SW 1271 (cell line): Measurements from ENCODE around the gene FHIP2A.
"Not testable (repeated sequence)": the region's sequence is repeated elsewhere in the genome, so short reads cannot be mapped to it uniquely, and the experiment has no call there.

ENCODE experiments used
- DNase-seq, 2 experiments: peaks; one replicate each; lab custom pipeline; 2025; lab: John Stamatoyannopoulos, UW

FHIP2A gene

DNA sequence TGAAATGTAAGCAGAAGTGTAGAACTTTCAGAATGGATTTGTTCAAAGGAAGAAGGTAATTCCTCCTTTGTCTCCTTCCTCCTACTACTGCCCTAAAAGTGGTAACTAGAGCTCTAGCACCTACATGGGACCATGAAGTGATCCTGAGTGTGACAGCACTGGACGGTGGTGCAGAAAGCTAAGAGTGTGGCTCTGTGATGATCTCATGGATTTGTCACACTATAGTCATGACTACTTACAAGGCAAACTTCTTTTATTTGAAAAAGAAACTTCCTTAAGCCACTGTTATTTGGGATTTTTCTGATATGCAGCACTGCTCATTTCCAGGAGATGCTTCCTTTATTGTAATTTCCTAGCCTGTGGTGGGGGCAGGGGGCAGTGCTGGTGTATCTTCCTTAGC lies 5.8 kb upstream of the FHIP2A start:
- DNase-seq: no peak

DNA sequence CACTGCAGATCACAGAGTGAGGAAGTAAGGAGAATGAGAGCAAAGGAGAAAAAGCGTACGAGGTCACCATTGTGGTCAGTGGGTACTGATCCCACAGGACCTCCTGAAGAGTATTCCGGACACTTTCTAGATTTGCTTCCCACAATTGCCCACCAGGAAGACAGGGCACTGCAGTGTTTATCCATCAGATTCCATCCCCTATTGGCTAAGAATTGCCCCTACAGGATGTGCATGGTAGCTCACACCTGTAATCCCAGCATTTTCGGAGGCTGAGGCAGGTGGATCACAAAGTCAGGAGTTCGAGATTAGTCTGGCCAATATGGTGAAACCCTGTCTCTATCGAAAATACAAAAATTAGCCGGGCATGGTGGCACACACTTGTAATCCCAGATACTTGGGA lies 5.3 kb upstream of the FHIP2A start:
- DNase-seq: no peak

DNA sequence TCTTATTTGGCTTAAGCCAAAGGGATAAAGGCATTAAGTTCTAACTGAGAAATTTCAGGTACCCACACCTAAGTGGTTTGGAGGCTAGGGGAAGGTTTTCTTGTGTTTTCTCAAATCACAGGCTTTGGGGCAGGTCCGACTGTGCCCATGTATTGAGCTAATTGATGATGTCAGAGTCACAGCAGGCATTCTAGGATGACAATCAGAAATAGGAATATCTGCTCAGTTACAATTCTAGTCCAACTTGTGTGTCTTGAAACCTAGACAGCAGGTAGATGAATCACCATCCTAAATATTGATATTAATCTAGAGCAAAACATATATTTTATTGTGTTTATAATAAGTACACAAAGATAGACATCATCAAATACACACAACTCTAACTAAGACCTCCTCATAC lies 2.3 kb upstream of the FHIP2A start:
- no peak for DNase-seq

DNA sequence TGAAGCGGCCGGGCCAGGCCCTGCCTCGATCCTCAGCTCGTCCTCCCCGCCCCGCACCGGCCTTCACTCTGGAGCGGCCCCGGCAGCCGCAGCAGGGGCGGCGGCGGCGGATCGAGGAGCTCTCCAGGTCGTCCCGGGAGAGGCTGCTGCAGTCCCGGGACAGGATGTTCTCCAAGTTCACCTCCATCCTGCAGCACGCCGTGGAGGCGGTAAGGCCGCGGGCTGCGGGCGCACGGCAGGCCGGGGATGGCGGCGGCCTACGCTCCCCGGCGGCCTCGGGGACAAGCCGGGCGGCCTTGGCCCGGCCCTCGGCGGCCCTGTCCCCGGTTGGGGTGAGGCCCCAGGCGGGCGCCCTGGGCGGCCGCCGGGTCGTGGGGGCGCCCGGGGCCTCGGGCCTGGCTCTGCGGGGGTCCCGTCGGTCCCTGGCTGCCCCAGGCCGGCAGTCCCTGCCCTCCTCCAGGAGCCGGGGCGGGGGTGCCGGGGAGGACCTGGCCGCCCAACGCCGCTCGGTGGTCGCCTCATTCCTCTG lies 399 bp downstream of the FHIP2A start:
- DNase-seq: no peak

DNA sequence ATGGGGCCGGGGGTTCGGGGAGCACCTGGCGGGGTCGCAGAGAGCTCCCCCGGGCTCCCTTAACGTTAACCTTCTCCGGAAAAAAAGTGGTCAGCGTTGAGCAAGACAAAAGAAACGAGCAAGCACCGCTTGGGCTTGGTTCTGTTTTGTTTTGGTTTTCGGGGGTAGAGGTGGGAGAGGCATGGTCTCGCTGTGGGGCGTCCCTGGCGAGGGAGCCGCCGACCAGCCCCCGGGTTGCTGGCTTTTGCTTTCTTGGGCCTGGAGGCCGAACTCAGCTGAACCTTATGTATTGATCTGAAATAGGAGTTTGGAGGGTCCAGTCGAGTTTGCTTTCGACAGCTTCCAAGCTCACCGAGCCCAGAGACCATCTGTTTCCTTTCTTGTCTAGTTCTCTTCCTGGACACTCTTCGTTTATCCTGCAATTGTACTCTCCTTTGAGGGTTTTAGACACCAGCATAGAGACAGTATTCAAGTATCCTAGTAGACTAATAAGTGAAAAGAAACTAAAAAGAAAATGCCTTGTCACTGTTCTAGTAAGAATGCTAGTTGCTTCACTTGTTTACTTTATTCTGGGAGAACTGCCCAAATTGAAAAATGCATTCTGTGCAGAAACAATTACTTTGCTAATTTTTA lies 980 bp downstream of the FHIP2A start:
- peak in 1 of 2 experiments; percentile 15 for DNase-seq

DNA sequence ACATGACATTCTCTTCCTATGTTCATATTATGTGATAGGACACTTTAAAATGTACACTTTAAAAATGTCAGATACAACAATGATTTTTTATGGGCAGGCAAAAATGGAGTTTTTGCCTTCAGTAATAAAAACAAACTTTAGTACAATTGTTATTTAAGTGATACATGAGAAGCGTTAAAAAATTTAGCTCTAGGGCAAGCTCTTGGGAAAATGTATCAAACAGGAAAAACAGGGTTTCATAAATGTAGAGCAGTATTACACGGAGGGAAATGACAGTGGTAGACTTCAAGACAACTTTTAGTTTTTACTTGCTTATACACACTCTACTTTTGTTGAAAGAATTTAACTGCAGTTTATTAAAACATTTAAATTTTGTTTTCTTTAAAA lies 1.5 kb downstream of the FHIP2A start:
- no peak for DNase-seq

DNA sequence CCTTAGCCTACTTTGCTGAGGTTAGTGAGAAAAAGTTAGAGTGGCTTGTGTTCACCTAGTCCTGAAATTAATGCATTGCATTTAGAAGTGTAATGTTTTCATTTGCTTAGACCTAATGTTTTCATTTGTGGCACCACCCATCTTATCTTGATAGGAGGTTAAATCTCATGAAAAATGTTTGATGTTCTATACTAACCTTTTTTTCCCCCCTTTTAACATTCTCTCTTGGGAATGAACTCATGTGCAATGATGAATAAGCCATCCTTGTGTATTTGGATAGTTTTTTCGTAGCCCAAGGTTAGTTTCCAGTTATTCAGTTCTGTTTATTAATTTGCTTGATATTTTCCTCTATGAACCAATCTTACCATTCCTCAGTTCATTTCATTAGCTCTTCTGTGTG lies 2.8 kb downstream of the FHIP2A start:
- no peak for DNase-seq

DNA sequence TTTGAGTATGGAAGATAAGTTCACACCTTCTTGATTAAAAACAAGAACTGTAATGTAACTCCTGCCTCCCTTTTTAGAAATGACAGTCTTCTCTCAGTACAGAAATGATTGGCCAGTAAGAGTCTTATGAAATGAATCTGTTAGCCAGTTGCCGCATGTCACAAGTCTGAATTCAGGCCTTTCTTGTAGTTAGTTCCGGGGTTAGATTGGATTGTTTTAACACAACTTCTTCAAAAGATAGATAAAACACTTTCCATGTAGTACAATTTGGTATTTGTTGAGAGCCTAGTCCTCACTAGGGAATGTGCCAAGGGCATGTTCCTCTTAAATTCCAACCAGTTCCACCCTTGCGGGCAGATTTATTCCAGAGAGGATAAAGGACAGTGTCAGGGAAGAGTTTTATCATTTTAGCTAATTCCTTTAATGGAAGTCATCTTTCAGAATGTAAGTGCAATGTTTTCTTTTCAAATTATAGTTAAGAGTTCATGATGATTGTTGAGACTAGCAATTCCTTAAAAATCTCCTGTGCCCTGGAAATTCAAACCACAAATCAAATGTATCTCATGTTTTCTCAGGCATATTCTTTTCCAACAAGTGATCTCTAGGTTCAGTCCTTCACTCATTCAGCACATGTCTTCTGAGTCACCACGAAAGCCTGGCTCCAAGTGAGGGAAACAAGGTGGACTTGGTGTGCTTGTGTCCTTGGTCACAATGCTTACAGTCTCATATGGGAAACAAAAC lies 4.1 kb downstream of the FHIP2A start:
- no peak for DNase-seq

DNA sequence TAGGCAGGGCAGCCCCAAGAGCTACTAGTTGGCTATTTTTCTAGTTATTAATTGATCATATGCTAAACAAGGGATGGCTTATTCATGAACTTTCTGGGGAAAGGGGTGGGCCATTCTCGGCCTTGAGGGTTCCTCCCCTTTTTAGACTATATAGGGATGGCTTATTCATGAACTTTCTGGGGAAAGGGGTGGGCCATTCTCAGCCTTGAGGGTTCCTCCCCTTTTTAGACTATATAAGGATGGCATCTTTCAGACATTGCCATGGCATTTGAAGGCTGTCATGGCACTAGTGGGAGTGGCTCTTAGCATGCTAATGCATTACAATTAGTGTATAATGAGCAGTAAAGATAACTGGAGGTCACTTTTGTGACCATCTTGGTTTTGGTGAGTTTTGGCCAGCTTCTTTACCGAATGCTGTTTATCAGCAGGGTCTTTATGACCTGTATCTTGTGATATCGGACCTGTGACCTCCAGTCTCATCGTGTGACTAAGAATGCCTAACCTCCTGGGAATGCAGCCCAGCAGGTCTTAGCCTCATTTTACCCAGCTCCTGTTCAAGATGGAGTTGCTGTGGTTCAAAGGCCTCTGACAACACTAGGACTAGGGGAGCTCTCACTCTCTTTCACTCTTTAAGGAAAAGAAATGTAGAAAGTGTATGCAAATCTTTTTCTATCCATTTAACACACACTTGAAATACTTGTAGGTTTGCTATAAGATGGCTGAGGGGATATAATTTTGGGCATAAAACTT lies 7.8 kb downstream of the FHIP2A start:
- DNase-seq: no peak

DNA sequence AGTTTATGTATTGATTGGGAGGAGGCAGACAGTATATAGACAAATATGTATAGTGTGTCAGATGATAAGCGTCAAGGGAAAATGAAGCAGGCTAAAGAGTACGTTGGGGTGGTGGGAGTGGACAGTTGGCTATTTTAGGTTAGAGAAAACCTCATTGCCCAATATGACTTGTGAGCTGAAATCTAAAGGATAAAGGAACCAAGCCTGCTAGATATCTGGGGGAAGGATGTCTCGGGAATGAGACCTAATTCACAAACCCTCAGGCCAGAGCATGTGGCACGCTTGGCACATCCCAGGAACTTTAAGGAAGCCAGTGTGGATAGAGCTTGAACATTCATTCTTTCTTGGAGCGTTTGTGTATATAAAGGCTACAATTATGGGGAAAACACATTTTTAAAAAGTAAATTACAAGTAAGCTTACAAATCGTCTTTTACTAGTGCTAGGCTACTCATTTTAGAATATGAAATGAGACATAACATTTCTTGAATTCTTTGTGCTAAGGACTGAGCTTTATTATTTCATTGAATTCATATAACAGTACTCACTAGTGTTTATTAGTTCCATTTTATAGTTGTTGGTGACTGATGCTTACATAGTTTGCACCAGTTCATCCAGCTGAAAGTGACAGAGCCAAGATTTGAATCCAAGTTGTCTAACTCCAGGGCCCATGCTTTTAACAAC lies 9.7 kb downstream of the FHIP2A start:
- no peak for DNase-seq

DNA sequence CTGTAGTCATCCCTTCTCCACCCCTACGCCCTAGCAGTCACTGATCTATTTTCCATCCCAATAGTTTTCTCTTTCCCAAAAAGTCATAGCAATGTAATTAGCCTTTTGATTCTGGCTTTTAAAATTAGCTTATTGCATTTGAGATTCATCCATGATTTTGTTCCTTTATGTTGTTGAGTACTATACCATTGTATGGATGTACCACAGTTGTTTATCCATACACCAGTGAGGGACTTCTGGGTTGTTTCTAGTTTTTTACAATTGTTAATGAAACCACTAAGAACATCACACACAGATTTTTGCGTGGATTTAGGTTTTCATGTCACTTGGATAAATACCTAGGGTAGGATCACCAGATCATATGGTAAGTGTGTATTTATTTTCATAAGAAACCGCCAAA lies 16.1 kb downstream of the FHIP2A start:
- no peak for DNase-seq

DNA sequence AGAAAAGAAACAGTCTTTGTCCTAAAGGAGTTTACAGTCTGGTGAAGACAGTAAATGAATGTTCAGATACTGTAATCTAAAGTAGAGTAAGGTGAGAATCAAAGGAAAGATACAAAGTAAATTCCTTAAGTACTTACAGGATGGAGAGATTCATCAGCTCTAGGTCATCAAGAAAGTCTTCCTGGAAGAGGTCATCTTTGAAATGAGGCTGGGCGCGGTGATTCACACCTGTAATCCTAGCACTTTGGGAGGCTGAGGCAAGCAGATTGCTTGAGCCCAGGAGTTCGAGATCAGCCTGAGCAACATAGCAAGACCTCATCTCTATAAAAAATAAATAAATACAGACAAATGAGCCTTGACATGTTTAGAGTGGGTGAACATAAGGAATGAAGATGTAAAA lies 18.3 kb downstream of the FHIP2A start:
- DNase-seq: no peak

DNA sequence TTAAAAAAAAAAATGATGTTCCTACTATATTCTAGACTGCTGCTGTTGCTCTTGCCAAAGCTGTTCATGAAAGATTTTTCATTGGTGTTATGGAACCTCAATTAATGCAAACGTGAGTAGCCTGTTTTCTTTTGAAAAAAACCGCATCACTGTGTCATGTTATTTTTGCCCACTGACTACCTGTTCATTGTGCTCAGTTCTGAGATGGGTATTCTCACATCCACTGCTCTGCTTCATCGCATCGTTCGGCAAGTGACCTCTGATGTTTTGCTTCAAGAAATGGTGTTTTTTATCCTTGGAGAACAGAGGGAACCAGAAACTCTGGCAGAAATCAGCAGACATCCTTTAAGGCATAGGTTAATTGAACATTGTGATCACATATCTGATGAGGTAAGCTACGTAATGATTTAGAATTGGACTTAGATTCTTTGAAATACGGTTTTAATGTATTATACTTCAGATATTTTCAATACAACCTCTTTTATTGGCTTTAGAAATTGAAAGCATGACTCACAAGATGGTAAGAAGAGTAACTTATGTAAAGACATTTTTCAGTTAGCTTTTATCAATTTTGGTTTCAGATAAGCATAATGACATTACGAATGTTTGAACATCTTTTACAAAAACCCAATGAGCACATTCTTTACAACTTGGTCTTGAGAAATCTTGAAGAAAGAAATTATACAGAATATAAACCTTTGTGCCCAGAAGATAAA lies 24.6 kb downstream of the FHIP2A start:
- no peak for DNase-seq

DNA sequence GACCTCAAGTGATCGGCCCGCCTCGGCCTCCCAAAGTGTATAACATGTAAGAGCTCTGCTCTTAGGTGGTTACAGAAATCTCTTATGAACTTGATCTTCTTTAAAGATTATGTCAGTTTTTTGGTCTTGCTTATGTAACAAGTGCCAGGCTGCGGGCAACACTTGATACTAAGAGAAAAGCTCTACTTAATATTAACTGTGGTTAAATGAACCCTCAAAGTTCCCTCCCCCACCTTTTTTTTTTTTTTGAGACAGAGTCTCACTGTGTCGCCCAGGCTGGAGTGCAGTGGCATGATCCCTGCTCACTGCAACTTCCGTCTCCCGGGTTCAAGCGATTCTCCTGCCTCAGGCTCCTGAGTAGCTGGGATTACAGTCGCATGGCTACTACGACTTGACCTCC lies 25.9 kb downstream of the FHIP2A start:
- not testable (repeated sequence) for DNase-seq

DNA sequence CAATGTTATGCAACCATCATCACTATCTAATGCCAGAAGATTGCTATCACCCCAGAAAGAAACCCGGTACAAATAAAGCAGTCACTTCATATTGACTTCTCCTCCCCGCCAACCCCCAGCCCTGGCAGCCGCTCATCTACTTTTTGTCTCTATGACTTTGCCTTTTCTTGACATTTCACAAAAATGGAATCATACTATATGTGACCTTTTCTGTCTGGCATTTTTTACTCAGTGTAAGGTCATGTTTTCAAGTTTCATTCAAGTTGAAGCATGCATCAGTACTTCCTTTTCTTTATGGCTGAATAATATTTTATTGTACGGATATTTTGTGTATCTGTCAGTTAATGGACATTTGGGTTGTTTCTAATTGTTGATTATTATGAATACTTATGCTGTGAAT lies 28.1 kb downstream of the FHIP2A start:
- DNase-seq: no peak

DNA sequence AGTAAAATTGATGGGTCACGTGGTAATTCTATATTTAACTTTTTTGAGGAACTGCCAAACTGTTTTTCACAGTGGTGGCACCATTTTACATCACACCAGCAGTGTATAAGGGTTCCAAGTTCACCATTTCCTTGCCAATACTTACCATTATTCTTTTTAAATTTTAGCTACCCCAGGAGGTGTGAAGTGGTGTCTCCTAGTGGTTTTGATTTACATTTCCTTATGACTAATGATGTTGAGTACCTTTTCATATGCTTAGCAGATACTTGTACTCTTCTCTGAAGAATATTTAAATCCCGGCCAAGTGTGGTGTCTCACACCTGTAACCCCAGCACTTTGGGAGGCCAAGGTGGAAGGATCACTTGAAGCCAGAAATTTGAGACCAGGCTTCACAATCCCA lies 28.5 kb downstream of the FHIP2A start:
- no peak for DNase-seq

DNA sequence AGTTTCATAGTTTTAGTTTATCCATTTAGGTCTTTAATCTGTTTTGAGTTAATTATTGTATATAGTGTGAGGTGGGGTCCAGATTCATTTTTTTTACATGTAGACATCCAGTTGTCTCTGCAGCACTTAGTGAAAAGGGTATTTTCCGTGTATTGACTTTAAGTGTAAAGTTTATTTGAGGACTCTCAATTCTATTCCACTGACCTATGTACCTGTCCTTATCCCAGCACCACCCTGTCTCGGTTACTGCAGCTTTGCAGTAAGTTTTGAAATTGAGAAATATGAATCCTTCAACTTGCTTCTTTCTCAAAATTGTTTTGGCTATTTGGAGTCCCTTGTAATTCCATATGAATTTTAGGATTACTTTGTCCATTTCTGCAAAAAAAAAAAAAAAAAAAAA lies 29.8 kb downstream of the FHIP2A start:
- DNase-seq: no peak

DNA sequence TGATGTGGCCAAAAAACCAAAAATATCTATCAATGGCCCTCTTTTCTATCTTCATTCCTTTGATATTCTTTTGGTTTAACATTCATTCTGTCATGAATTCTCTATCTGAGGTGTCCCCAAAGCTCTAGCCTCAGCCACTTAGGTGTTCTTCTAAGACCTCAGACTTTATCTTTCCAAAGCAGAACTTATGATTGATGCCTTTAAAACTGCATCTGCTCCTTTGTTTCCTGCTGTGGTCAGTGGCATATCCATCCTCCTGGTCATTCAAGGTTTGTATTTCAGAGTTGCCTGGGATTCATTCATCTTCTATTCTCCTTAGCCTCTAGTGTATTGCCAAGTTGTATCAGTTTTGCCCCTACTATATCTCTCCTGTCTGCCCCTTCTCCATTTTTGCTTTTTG lies 30.6 kb downstream of the FHIP2A start:
- no peak for DNase-seq

DNA sequence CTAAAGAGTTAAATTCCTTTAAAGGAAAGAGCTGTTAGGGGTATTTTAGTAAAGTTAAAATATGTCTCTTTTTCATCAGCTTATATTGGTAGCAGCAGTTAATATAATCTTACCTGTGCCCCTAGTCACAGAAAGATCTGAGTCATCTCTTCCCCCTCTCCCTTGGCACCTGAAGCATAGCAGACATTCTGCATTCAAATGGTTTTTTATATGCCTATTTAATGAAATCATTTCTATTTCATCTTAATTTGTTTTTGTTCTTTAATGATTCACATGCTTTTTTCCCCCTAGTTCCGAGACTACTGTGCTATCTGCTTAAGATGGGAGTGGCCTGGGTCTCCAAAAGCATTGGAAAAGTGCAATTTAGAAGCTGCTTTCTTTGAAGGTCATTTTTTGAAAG lies 33.3 kb downstream of the FHIP2A start:
- no peak for DNase-seq

DNA sequence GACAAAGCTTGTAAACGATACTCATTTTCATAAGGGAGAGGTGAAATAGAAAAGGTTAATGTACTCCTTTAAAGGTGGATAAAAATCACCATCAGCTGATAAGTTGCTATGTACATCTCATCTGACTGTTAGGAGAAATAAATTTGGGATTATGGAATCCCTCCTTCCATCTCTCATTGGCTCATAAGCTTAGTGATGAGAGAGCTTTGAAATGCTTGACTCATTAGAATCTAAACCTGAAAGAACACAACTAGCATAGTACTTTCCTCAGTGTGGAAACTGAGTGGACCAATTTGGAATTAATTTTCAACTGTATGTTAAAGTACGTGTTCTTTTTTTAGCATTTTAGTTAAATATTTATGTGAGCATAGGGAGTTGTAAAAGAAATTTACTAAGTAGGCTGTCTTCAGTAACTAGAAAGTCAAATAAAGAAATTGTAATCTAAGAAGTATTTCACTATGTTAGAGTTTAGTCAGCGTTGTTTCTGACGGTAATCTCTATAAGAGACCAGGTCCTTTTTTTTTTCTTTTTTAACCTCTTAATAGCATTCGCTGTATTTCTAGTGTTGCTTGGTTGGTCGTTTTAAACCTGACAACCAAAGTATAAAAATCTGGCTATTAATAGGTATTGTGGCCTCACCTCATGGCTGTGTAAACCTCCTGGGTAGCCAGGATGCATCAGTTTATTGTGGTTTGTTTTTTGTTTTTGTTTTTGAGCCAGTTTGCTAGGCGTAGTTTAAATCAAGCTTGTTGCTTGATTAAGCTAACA lies 34.4 kb downstream of the FHIP2A start:
- peak in 1 of 2 experiments; percentile 82 for DNase-seq
